Activated T-cell treated with anti-CD3 and anti-CD28 coated beads, Interleukin-2, amount 50 U/mL, for 72 hours (primary cell): ENCODE measurements around the gene CRISP1. TPM values are rescaled to one million over a fixed set of nuclear protein-coding genes. Genes with fewer than 3 reads are reported as not detected.
A peak's percentile ranks its signal among the peaks of the same experiment; 100 is the strongest.

Experiments
- ATAC-seq, 2 donors: fragments of 150-1000 bp; cut with Tn5 transposase; replicated peaks in 1 of 2; 2 replicates each; pipeline ENCODE4 v1.10.0; 2021; ENCODE audit warnings: moderate library complexity in 2 of 2, mild to moderate bottlenecking in 1 of 2
- DNase-seq, 2 donors: peaks; one replicate each; pipeline ENCODE4 v3.0.0; 2021 to 2022; ENCODE audit warnings: mixed read lengths in 1 of 2
- H3K27ac Mint-ChIP-seq: one replicate; pipeline ENCODE4 v1.8.0; 2022; ENCODE audit warnings: mild to moderate bottlenecking, moderate library complexity, mixed read lengths
- H3K27me3 Mint-ChIP-seq: one replicate; pipeline ENCODE4 v1.8.0; 2022; ENCODE audit warnings: low read depth, mixed read lengths
- H3K36me3 Mint-ChIP-seq, 2 donors: one replicate each; pipeline ENCODE4 v1.8.0; 2022; ENCODE audit warnings: mixed read lengths in 2 of 2, mild to moderate bottlenecking in 1 of 2; ENCODE audit not compliant: insufficient read depth in 2 of 2
- H3K4me1 Mint-ChIP-seq: one replicate; pipeline ENCODE4 v1.8.0; 2022; ENCODE audit warnings: low read depth, mixed read lengths
- H3K4me3 Mint-ChIP-seq, 2 donors: one replicate each; pipeline ENCODE4 v1.8.0; 2022; ENCODE audit warnings: mild to moderate bottlenecking in 2 of 2, mixed read lengths in 2 of 2, moderate library complexity in 2 of 2
- H3K9me3 Mint-ChIP-seq, 2 donors: one replicate each; pipeline ENCODE4 v1.8.0; 2022; ENCODE audit warnings: mixed read lengths in 2 of 2
- total RNA-seq, 2 donors: library from RNA; stranded (reverse); gene quantifications; one replicate each; pipeline ENCODE4 v1.2.3, GENCODE V29; 2022

Gene CRISP1
- total RNA-seq, 2 donors from 2014 or later, result not detected

DNA sequence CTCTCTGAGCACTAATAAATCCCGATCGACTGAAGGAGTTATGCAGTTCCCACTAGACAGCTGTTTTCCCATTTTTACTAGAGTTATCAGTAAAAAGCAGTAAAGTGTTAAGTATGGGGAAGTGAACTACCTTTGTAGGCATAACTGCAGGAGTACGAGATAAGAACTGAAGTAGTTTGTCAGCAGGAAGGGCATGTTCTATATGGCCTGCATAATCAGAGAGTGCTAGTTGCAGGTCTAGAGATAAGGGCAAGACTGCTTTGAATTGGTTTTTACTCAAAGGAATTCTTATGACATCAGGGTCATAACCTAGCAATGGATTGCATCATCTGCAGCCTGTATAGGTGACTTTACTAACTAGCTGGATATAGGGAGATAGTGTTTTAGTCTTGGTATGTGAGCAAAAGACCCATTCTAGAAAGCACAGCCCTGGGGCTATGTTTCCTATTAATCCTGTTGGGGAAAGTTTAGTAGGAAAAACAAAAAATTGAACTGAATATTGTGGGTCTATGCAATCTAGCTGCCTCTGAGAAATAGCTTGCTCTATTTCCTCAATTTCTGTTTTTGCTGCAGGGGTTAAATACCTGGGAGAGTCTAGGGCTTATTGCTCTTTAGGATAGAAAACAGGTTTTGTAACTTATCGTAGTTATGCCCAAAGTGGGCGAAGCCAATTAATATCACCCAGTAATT is 22.6 kb upstream of the CRISP1 start:
- no peak for ATAC-seq
- no peaks in the 10 kb centered on the region for H3K27me3 Mint-ChIP-seq
- H3K4me3 Mint-ChIP-seq, result no peak overlapping the region
- peaks cover 0 to 11% of the 10 kb centered on the region in 2 donors for H3K9me3 Mint-ChIP-seq
- H3K36me3 Mint-ChIP-seq, result no peaks in the 10 kb centered on the region
- no peak overlapping the region for H3K27ac Mint-ChIP-seq
- H3K4me1 Mint-ChIP-seq, result no peaks in the 10 kb centered on the region
- no peak for DNase-seq

DNA sequence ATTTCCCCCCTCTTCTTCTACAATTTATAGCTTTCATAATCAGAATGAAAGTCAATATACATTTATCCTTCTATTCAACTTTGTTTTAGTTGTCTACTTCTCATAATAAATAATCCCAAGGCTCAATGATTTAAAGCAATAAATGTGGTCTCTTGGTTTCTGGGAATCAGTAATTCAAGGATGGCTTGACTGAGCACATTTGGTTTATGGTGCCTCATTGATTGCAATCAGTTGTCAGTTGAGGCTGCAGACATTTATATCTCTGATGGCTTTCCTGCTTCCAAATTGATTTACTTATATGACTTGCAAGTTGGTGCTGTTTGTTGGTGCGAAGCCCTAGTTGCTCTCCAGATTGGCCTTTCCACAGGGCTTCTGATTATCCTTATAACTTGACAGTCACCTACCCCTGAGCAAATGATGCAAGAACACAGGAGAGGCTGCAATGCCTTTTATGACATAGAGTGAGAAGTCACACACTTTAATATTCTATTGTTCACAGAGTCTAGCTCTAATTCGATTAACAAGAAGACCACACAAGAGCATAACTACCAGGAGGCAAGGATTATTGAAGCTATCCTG is 2.7 kb upstream of the CRISP1 start:
- Mint-ChIP-seq H3K9me3 (peaks cover 0 to 6% of the 10 kb centered on the region in 2 donors), H3K27ac (no peak overlapping the region), H3K4me1 (no peaks in the 10 kb centered on the region), H3K36me3 (no peaks in the 10 kb centered on the region), H3K4me3 (no peak overlapping the region), H3K27me3 (no peaks in the 10 kb centered on the region)
- DNase-seq (no peak), ATAC-seq (no peak)

GRCh38 chr6:49856282-49856681 is 10.1 kb downstream of the CRISP1 start:
- DNase-seq (no peak), ATAC-seq (no peak)
- Mint-ChIP-seq H3K4me1 (no peaks in the 10 kb centered on the region), H3K36me3 (no peaks in the 10 kb centered on the region), H3K27me3 (no peaks in the 10 kb centered on the region), H3K9me3 (no peaks in the 10 kb centered on the region), H3K4me3 (no peak overlapping the region), H3K27ac (no peak overlapping the region)

GRCh38 chr6:49855221-49855620 is 11.1 kb downstream of the CRISP1 start:
- no peak for DNase-seq
- no peaks in the 10 kb centered on the region for H3K9me3 Mint-ChIP-seq
- no peaks in the 10 kb centered on the region for H3K27me3 Mint-ChIP-seq
- no peak for ATAC-seq
- H3K4me3 Mint-ChIP-seq, result no peak overlapping the region
- H3K4me1 Mint-ChIP-seq, result no peaks in the 10 kb centered on the region
- no peak overlapping the region for H3K27ac Mint-ChIP-seq
- H3K36me3 Mint-ChIP-seq, result no peaks in the 10 kb centered on the region

GRCh38 chr6:49852975-49853374 is 13.4 kb downstream of the CRISP1 start:
- no peaks in the 10 kb centered on the region for H3K9me3 Mint-ChIP-seq
- no peak for ATAC-seq
- no peak overlapping the region for H3K4me3 Mint-ChIP-seq
- no peak overlapping the region for H3K27ac Mint-ChIP-seq
- H3K27me3 Mint-ChIP-seq, result no peaks in the 10 kb centered on the region
- no peaks in the 10 kb centered on the region for H3K36me3 Mint-ChIP-seq
- DNase-seq, result no peak
- no peaks in the 10 kb centered on the region for H3K4me1 Mint-ChIP-seq

DNA sequence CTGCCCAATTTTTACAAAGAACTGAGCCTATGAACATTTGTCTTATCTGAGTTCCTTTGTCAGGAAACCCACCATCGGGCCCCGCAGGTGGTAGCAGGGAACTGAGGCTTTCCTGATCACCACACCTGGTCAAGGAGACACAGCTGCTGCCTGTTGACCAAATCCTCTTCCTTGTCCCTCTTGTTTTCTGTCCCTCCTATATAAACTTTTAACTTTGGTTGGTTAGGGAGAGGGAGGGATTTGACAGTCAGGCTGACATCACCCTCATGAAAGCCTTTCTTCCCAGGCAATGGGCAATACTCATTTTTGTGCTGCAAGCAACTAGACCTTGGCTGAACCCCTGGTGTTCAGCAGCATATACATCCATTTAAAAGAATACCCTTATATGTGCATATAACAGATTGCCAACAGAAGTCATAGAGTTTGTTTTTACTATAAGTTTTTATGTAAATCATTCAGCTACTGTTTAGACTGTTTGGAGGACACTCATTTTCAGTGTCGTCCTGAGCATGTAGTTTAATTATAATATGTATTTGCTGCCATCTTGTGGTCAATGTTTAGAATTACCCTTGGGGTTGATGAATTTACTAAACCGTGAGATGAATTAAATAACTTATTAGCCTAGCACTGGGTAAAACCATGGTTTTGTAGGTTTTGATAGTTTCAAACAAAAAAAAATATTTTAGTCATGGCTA is 17.0 kb downstream of the CRISP1 start:
- H3K27me3 Mint-ChIP-seq, result no peaks in the 10 kb centered on the region
- no peaks in the 10 kb centered on the region for H3K4me1 Mint-ChIP-seq
- H3K9me3 Mint-ChIP-seq, result no peaks in the 10 kb centered on the region
- H3K36me3 Mint-ChIP-seq, result no peaks in the 10 kb centered on the region
- ATAC-seq (peak; percentile 30 to 37), DNase-seq (no peak)
- H3K27ac Mint-ChIP-seq, result no peak overlapping the region
- H3K4me3 Mint-ChIP-seq, result no peak overlapping the region

GRCh38 chr6:49847673-49848072 is 18.7 kb downstream of the CRISP1 start:
- H3K36me3 Mint-ChIP-seq, result no peaks in the 10 kb centered on the region
- H3K27me3 Mint-ChIP-seq, result no peaks in the 10 kb centered on the region
- H3K4me1 Mint-ChIP-seq, result no peaks in the 10 kb centered on the region
- DNase-seq (no peak), ATAC-seq (no peak)
- no peak overlapping the region for H3K4me3 Mint-ChIP-seq
- no peak overlapping the region for H3K27ac Mint-ChIP-seq
- H3K9me3 Mint-ChIP-seq, result no peaks in the 10 kb centered on the region

DNA sequence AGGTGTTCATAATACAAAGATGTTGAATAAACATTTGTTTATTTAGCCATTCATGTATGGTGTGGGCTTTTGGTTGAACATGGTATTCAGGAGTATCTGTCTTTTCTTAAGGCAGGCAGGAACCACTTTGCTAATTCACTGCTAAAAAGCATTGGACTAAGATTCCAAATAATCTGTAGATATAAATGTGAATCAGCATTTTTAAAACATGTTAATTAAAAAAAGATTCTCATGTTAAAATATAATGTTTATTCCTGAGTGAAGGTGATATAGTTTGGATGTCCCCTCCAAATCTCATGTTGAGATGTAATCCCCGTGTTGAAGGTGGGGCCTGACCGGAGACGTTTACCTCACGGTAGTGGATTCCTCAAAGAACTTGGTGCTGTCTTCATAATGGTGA is 19.3 kb downstream of the CRISP1 start:
- Mint-ChIP-seq H3K4me1 (no peaks in the 10 kb centered on the region), H3K36me3 (no peaks in the 10 kb centered on the region)
- ATAC-seq, result no peak

GRCh38 chr6:49841424-49841823 is 24.9 kb downstream of the CRISP1 start:
- Mint-ChIP-seq H3K27ac (no peak overlapping the region), H3K4me1 (no peaks in the 10 kb centered on the region), H3K27me3 (no peaks in the 10 kb centered on the region), H3K4me3 (no peak overlapping the region), H3K9me3 (no peaks in the 10 kb centered on the region), H3K36me3 (no peaks in the 10 kb centered on the region)
- no peak for DNase-seq
- ATAC-seq, result no peak

More for the DNA sequence above, 19.3 kb downstream of the CRISP1 start:
- no peaks in the 10 kb centered on the region for H3K9me3 Mint-ChIP-seq
- no peaks in the 10 kb centered on the region for H3K27me3 Mint-ChIP-seq
- DNase-seq, result no peak
- H3K27ac Mint-ChIP-seq, result no peak overlapping the region
- H3K4me3 Mint-ChIP-seq, result no peak overlapping the region

DNA sequence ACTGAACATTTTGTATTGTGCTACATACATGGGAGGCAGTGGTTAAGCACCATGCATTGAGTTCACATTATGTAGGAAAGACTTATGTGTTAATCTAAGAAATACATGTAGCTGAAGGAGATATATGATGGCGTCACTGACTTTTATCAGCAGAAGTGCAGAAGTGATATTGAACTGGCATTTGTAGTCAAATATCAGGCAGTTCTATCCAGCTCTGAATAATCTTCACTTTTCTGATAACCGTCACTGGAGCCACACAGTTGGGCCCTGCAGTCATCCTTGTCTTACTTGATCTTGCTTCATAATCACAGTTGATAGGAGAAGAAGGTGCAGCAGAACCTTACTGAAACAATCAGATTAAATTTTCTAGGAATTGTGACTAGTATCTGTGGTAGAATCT is 26.4 kb downstream of the CRISP1 start:
- ATAC-seq (no peak), DNase-seq (no peak)
- Mint-ChIP-seq H3K4me1 (no peaks in the 10 kb centered on the region), H3K9me3 (no peaks in the 10 kb centered on the region), H3K27ac (no peak overlapping the region), H3K27me3 (no peaks in the 10 kb centered on the region), H3K4me3 (no peak overlapping the region), H3K36me3 (no peaks in the 10 kb centered on the region)

DNA sequence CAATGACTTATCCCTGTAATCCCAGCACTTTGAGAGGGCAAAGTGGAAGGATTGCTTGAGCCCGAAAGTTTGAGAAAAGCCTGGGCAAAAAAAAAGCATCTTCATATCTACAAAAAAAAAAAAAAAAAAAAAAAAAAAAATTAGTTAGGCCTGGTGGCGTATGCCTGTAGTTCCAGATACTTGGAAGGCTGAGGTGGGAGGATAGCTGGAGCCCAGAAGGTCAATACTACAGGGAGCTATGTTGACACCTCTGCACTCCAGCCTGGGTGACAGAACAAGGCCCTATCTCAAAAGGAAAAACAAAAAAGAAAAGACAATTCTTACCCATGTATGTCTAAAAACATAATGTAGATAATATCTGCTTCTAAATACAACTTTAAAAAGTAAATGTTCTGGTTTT is 27.2 kb downstream of the CRISP1 start:
- no peaks in the 10 kb centered on the region for H3K9me3 Mint-ChIP-seq
- no peak overlapping the region for H3K27ac Mint-ChIP-seq
- H3K36me3 Mint-ChIP-seq, result no peaks in the 10 kb centered on the region
- DNase-seq (no peak), ATAC-seq (no peak)
- H3K4me1 Mint-ChIP-seq, result no peaks in the 10 kb centered on the region
- H3K27me3 Mint-ChIP-seq, result no peaks in the 10 kb centered on the region
- no peak overlapping the region for H3K4me3 Mint-ChIP-seq

DNA sequence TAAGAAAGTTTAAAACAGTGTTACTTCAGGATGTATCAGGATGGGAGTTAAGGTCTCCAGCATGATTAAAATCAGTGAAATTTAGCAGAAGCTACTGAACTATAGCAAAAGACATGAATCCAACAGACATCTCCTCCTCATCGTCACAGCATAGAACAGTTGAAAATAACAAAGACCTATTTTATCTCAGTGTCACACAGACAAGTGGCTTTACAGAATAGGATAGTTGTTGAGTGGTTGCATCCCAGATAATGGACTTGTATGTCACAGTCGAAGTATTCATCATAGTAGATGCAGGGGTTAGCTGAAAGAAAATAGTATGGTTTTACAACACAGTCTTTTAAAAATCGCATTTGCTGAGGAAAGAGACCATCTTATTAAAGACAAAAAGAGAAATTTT is 31.2 kb downstream of the CRISP1 start:
- Mint-ChIP-seq H3K27me3 (no peaks in the 10 kb centered on the region), H3K4me1 (no peaks in the 10 kb centered on the region), H3K36me3 (no peaks in the 10 kb centered on the region), H3K9me3 (no peaks in the 10 kb centered on the region), H3K27ac (no peak overlapping the region), H3K4me3 (no peak overlapping the region)
- ATAC-seq (no peak), DNase-seq (no peak)

DNA sequence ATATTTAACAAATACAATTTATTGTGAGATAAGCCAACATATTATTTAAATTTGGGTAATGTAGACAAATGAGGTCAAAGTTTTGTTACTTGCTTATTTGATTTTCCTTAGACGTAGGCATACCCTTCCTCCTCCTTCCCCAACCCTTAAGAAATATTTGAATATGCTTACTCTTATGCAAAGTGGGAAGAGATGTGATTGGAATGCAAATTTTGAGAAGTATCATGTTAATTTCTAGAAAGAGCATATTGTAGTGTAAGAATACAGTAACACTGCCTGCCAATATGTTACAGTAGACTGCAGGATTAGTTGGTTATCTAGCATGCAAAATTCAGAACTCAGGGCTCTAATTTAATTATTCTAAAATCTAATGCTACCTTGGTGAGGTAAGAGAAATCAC is 32.9 kb downstream of the CRISP1 start:
- H3K27me3 Mint-ChIP-seq, result no peaks in the 10 kb centered on the region
- H3K4me1 Mint-ChIP-seq, result no peaks in the 10 kb centered on the region
- no peaks in the 10 kb centered on the region for H3K9me3 Mint-ChIP-seq
- H3K27ac Mint-ChIP-seq, result no peak overlapping the region
- no peaks in the 10 kb centered on the region for H3K36me3 Mint-ChIP-seq
- no peak for ATAC-seq
- DNase-seq, result no peak
- no peak overlapping the region for H3K4me3 Mint-ChIP-seq
